GM13976 (cell line): ENCODE results near the gene ANAPC1.

Experiments
- DNase-seq: peaks from one replicate; pipeline ENCODE4 v3.0.0; 2012; ENCODE audit warnings: low spot score
- CTCF ChIP-seq: IDR thresholded peaks from 2 replicates; pipeline ENCODE4 v1.5.1; 2012; ENCODE audit warnings: borderline replicate concordance, mild to moderate bottlenecking; ENCODE audit not compliant: insufficient read depth; ENCODE audit errors: extremely low read depth, missing control alignments, control extremely low read depth
- in situ Hi-C: fragments of 300-500 bp; cut with MboI; formaldehyde crosslinking; loops from one replicate; pipeline ENCODE4 v1.12.0; 2022; ENCODE audit warnings: low sequenced_read_pairs, mixed read lengths, inconsistent platforms; ENCODE audit not compliant: unreplicated experiment

Gene ANAPC1

GRCh38 chr2:111883661-111884591 is at the start of gene ANAPC1:
TSS of gene ANAPC1 (minus strand) at chr2:111884193. CDS start at chr2:111880825, 3,368 bp downstream.
- no peak for TF ChIP-seq CTCF
- DNase-seq = peak; percentile 90
- in situ Hi-C loops = no loop called here

GRCh38 chr2:111932841-111933291 is 48.9 kb upstream of the ANAPC1 start:
- no peak for DNase-seq
- TF ChIP-seq CTCF = no peak
- in situ Hi-C loops = no loop called here

GRCh38 chr2:111930875-111931274 is 46.9 kb upstream of the ANAPC1 start:
- in situ Hi-C loops = no loop called here
- no peak for DNase-seq
- no peak for TF ChIP-seq CTCF

GRCh38 chr2:111930409-111930808 is 46.4 kb upstream of the ANAPC1 start:
- in situ Hi-C loops = no loop called here
- no peak for TF ChIP-seq CTCF
- DNase-seq = no peak

GRCh38 chr2:111927723-111928122 is 43.7 kb upstream of the ANAPC1 start:
- TF ChIP-seq CTCF = no peak
- DNase-seq = no peak
- in situ Hi-C loops = no loop called here

- no peak for DNase-seq
- no peak for TF ChIP-seq CTCF
- in situ Hi-C loops = no loop called here
Measured at GRCh38 chr2:111924617-111925107, 40.7 kb upstream of the ANAPC1 start.
